ENCODE data around the gene RAD21L1. TPM values are rescaled to one million over a fixed set of nuclear protein-coding genes. Genes with fewer than 3 reads are reported as not detected.

The RAD21L1 gene
- total and polyA plus RNA-seq, 2 donors (not counting 3 experiments of a cell fraction or from before 2014, with no cell fraction given): 0.06 TPM; not detected in 1

DNA sequence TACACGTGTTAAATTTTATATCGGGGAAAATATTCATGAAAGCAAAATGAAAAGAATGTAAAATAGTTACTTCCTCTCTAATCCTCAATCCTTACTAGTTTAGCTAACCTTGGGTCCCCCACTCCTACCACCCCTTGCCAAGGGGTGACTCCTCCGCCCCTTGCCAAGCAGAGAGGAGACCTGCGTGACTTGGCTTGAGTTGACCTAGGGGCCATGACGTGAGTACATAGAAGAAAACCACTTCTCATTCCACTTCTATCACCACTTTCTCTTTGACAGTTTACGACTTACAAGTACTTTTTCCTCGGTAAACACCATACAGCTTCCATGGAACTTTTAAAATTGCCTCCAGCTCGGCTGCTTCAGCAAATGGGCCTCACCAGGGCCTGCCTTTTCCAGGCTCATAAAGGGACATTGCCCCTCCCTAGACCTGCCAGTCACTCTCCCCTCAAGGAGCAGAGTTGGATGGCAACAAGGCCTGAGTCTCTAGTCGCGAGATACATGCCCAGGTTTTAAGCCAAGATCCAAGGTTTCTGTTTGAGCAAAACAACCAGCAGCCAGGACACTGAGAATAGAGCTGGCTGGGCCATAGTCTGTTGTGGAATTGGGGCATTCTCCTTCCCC lies 73.2 kb downstream of the RAD21L1 start:
- H4K20me1 ChIP-seq (replicated peaks; ENCODE audit: control insufficient read depth, extremely low read depth, insufficient read depth, low read length): no peaks in the 10 kb centered on the region
- no peak for FAIRE-seq
- H3K4me3 ChIP-seq (replicated peaks in 1 of 3; ENCODE audit: insufficient read depth in 1 of 3, low read depth in 1 of 3, low read length in 3 of 3): no peak overlapping the region
- CTCF ChIA-PET: interaction anchor here (1.4 kb wide), 1 partner anchor 14 kb away, joined by 5 read pairs; no protein-coding TSS in a partner anchor
- TF ChIP-seq, protein P1, sequence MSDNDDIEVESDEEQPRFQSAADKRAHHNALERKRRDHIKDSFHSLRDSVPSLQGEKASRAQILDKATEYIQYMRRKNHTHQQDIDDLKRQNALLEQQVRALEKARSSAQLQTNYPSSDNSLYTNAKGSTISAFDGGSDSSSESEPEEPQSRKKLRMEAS (IDR thresholded peaks at IDR 0.05; ENCODE audit: insufficient read depth, insufficient read length): no peak
- no peak for TF ChIP-seq EZH2 (IDR thresholded peaks at IDR 0.05; ENCODE audit: borderline replicate concordance, low read depth, low read length, severe bottlenecking)
- no peak for TF ChIP-seq POLR2AphosphoS5 (IDR thresholded peaks at IDR 0.05; ENCODE audit: insufficient read depth, low read depth, low read length)
- TF ChIP-seq MYC (IDR thresholded peaks at IDR 0.05; ENCODE audit: low read depth, low read length): no peak
- TF ChIP-seq GATA2 (IDR thresholded peaks at IDR 0.05; ENCODE audit: insufficient read depth, insufficient read length, low read depth, low read length): no peak
- no peak overlapping the region for H2AFZ ChIP-seq (ENCODE audit: low read depth, low read length)
- POLR2A ChIA-PET: no interaction called here
- no peak overlapping the region for H3K9ac ChIP-seq (replicated peaks; ENCODE audit: extremely low read depth, insufficient read depth, low read length)
- no peak overlapping the region for H3K27ac ChIP-seq (ENCODE audit: insufficient read depth, low read depth, low read length)
- H3K4me1 ChIP-seq (ENCODE audit: control insufficient read depth, extremely low read depth, insufficient read depth, low read length): peaks cover 12% of the 10 kb centered on the region
- H3K4me2 ChIP-seq (ENCODE audit: insufficient read depth, low read length): no peak overlapping the region
- H3K36me3 ChIP-seq (ENCODE audit: control insufficient read depth in 2 of 2, extremely low read depth in 1 of 2, insufficient read depth in 2 of 2, low read length in 2 of 2): no peaks in the 10 kb centered on the region
- H3K79me2 ChIP-seq (ENCODE audit: control insufficient read depth, insufficient read depth, low read length): no peaks in the 10 kb centered on the region
- no peaks in the 10 kb centered on the region for H3K27me3 ChIP-seq (ENCODE audit: control insufficient read depth in 2 of 2, insufficient read depth in 2 of 2, low read length in 2 of 2)
- no TSS peak for BruUV-seq (replicated peaks)
- intact Hi-C loops (cut with micrococcal nuclease) (no loop called here), dilution Hi-C loops (cut with MboI; ENCODE audit: extremely low pct_ligation_motif_present, low sequenced_read_pairs) (no loop called here)
- DNase-seq (ENCODE audit: low read depth, low spot score): no peak
- no peaks in the 10 kb centered on the region for H3K9me3 ChIP-seq (replicated peaks; ENCODE audit: control insufficient read depth, insufficient read depth, low read length)
- no peaks in the 10 kb centered on the region for H3K9me1 ChIP-seq (replicated peaks; ENCODE audit: control insufficient read depth, extremely low read depth, insufficient read depth, low read length)

GRCh38 chr20:1299522-1299921 lies 73.7 kb downstream of the RAD21L1 start:
- Histone ChIP-seq H3K36me3 (ENCODE audit: control insufficient read depth in 2 of 2, extremely low read depth in 1 of 2, insufficient read depth in 2 of 2, low read length in 2 of 2) (no peaks in the 10 kb centered on the region), H3K9me1 (replicated peaks; ENCODE audit: control insufficient read depth, extremely low read depth, insufficient read depth, low read length) (no peaks in the 10 kb centered on the region), H3K79me2 (ENCODE audit: control insufficient read depth, insufficient read depth, low read length) (no peaks in the 10 kb centered on the region), H2AFZ (ENCODE audit: low read depth, low read length) (no peak overlapping the region), H4K20me1 (replicated peaks; ENCODE audit: control insufficient read depth, extremely low read depth, insufficient read depth, low read length) (no peaks in the 10 kb centered on the region), H3K4me2 (ENCODE audit: insufficient read depth, low read length) (no peak overlapping the region), H3K27ac (ENCODE audit: insufficient read depth, low read depth, low read length) (no peak overlapping the region), H3K4me3 (replicated peaks in 1 of 3; ENCODE audit: insufficient read depth in 1 of 3, low read depth in 1 of 3, low read length in 3 of 3) (no peak overlapping the region), H3K4me1 (ENCODE audit: control insufficient read depth, extremely low read depth, insufficient read depth, low read length) (peaks cover 12% of the 10 kb centered on the region), H3K27me3 (ENCODE audit: control insufficient read depth in 2 of 2, insufficient read depth in 2 of 2, low read length in 2 of 2) (no peaks in the 10 kb centered on the region), H3K9ac (replicated peaks; ENCODE audit: extremely low read depth, insufficient read depth, low read length) (no peak overlapping the region), H3K9me3 (replicated peaks; ENCODE audit: control insufficient read depth, insufficient read depth, low read length) (no peaks in the 10 kb centered on the region)
- ChIA-PET CTCF (interaction anchor here (0.9 kb wide), 1 partner anchor 27 kb away, joined by 3 read pairs; no protein-coding TSS in a partner anchor), POLR2A (no interaction called here)
- FAIRE-seq: no peak
- dilution Hi-C loops (cut with MboI; ENCODE audit: extremely low pct_ligation_motif_present, low sequenced_read_pairs) (no loop called here), intact Hi-C loops (cut with micrococcal nuclease) (no loop called here)
- BruUV-seq (replicated peaks): no TSS peak
- TF ChIP-seq, protein P2, sequence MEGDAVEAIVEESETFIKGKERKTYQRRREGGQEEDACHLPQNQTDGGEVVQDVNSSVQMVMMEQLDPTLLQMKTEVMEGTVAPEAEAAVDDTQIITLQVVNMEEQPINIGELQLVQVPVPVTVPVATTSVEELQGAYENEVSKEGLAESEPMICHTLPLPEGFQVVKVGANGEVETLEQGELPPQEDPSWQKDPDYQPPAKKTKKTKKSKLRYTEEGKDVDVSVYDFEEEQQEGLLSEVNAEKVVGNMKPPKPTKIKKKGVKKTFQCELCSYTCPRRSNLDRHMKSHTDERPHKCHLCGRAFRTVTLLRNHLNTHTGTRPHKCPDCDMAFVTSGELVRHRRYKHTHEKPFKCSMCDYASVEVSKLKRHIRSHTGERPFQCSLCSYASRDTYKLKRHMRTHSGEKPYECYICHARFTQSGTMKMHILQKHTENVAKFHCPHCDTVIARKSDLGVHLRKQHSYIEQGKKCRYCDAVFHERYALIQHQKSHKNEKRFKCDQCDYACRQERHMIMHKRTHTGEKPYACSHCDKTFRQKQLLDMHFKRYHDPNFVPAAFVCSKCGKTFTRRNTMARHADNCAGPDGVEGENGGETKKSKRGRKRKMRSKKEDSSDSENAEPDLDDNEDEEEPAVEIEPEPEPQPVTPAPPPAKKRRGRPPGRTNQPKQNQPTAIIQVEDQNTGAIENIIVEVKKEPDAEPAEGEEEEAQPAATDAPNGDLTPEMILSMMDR (IDR thresholded peaks at IDR 0.05; ENCODE audit: extremely low read depth in 1 of 2, insufficient read depth in 1 of 2, low read depth in 1 of 2, low read length in 2 of 2): peak in 1 of 2 donors; percentile 21
- TF ChIP-seq FOS (IDR thresholded peaks at IDR 0.05; ENCODE audit: borderline replicate concordance, insufficient read depth, low read length): no peak
- no peak for DNase-seq (ENCODE audit: low read depth, low spot score)
